Measurements from ENCODE around the gene AP1B1. TPM values are rescaled to one million over a fixed set of nuclear protein-coding genes. Genes with fewer than 3 reads are reported as not detected.

The AP1B1 gene
- total RNA-seq, 4 donors from 2014 or later: 58.0 to 77.3 (median 75.3) TPM

- ATAC-seq (ENCODE audit: low FRiP score) (no peak), DNase-seq (ENCODE audit: low spot score) (no peak)
- TF ChIP-seq CTCF (IDR thresholded peaks at IDR 0.05): no peak
These were observed 57.2 kb downstream of the AP1B1 start for GRCh38 chr22:29331213-29331612.

DNA sequence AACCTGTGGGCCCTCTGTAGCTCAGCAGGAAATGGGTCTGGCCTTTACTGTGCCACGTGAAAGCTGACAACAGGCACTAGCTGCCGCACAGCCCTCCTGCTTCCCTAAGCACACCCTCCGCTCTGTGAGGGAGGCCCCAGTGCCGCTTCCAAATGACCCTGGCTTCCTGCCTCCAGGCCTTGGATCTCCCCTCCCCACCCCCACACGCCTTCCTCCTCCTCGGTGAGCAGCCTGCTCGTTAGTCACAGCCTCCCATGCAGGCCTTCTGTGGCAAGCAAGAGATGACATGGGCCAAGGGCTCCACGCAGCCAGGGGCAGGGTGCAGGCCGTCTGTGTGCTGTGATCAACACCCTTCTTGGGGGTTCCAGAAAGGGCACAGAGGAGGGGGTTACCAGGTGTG, 57.6 kb downstream of the AP1B1 start:
- no peak for TF ChIP-seq CTCF (IDR thresholded peaks at IDR 0.05)
- no peak for DNase-seq (ENCODE audit: low spot score)
- ATAC-seq (ENCODE audit: low FRiP score): peak; percentile 29

DNA sequence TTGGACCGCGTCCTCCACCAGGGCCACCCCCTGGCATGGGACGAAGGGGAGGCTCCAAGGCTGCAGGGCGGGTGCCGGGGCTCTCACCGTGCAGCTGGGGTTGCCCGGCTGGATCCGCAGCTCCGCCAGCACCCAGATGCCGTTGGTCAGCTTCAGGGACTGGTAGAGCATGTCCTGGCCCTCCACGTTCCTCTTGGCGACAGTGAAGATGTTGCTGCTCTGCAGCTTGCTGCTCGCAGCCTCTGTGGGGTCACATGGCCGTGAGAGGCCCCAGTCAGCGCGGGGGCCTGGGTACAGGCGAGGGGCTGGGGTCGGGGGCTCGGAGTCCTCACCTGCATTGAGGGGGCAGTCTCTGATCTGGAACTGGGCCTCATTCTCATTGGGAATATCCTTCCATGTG, 58.1 kb downstream of the AP1B1 start:
- TF ChIP-seq CTCF (IDR thresholded peaks at IDR 0.05): no peak
- DNase-seq (ENCODE audit: low spot score): no peak
- ATAC-seq (ENCODE audit: low FRiP score): no peak

- no peak for TF ChIP-seq CTCF (IDR thresholded peaks at IDR 0.05)
- DNase-seq (ENCODE audit: low spot score): no peak
- ATAC-seq (ENCODE audit: low FRiP score): no peak
These were observed 58.8 kb downstream of the AP1B1 start for GRCh38 chr22:29329581-29329980.

DNA sequence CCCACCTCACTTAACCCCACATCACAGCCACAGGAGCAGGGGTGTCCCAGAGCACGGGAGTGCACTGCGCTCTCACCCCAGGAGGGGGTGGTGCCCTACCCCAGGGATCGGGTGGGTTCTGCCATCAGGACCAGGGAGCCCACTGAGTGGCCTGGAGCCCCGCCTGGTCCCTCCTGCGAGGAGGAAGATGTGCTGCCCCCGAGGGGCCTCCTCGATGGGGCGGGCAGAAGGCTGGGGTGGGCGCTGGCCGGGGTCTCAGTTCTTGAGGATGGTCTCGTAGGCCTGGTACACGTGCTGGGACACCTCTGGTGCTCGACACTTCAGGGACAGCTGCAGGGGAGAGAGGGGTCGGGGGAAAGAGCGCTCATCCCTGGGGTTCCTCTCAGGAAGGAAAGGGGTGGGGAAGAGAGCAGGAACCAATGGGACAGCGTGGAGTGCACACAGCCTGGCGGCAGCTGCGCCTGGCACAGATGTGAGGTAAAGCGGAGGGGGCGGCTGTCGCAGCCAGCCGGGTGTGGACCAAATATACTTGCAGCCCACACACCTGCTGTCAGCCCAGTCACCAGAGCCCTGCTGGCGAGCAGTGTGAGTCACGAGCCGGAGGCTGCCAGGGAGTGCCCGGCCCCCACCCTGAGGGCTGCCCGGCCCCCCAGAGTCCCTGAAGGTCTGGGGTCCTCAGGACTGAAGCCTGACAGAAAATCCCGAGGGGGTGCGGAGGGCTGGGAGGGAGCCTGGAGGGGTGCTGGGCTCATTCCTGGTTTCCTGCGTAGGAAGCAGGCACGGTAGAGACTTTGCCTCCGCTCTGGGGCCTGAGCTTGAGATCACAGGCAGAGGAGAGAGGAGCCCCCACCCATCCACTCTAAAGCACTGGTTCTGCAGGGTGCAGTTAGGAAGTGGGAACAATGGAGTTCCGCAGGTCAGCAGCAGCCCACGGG, 59.5 kb downstream of the AP1B1 start:
- no peak for TF ChIP-seq CTCF (IDR thresholded peaks at IDR 0.05)
- DNase-seq (ENCODE audit: low spot score) (no peak), ATAC-seq (ENCODE audit: low FRiP score) (peak; percentile 69)

DNA sequence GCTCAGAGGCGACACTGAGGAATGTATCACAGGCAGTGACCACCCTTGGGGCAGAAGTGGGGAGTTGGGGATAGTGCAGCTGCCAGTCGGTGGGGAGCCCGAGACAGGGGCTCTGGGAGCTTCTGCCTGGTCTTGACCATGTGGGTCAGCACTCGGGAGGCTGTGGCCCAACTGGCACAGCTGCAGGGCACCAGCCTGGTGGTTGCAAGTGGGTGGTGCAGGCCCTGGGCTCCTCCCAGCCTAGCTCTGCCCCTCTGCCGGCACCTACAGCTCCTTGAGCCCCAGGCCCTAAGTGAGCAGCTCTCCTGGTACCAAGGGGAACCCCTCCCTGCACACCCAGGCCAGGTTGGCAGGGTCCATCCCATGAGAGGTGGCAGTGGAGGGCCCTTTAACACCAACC, 60.3 kb downstream of the AP1B1 start:
- DNase-seq (ENCODE audit: low spot score) (no peak), ATAC-seq (ENCODE audit: low FRiP score) (no peak)
- TF ChIP-seq CTCF (IDR thresholded peaks at IDR 0.05): no peak
